A549 (cell line): Measurements from ENCODE around the gene TTLL1. TPM values are rescaled to one million over a fixed set of nuclear protein-coding genes. Genes with fewer than 3 reads are reported as not detected.

Source experiments
- ATAC-seq, 2 experiments: fragments of 200-7000 bp in 1 of 2; fragments of >200 bp in 1 of 2; cut with Nextera tagmentation in 1 of 2; cut with Tn5 transposase in 1 of 2; 3 replicates each; pipeline versions ENCODE4 v1.8.0 to v1.9.1; 2018 to 2020; ENCODE audit warnings: mild to moderate bottlenecking in 1 of 2, moderate library complexity in 1 of 2
- CTCF ChIA-PET: fragments of 300-600 bp; sonication (Branson Sonifier 250); formaldehyde crosslinking; extraction: SDS; loops from one replicate; lab custom pipeline; 2021; ENCODE audit warnings: antibody characterized with exemption, inconsistent platforms; lab: Yijun Ruan, JAX
- POLR2A ChIA-PET: fragments of 350-600 bp; formaldehyde crosslinking; extraction: SDS; loops from one replicate; lab custom pipeline; 2021; ENCODE audit warnings: antibody characterized with exemption, inconsistent platforms; lab: Yijun Ruan, JAX
- DNase-seq, 2 experiments: peaks; one replicate each; pipeline versions ENCODE4 v3.0.0 to v3.0.0-alpha.2; 2011 to 2016; ENCODE audit warnings: low read depth in 1 of 2, low spot score in 1 of 2
- FAIRE-seq: peaks from 2 replicates; lab custom pipeline; 2011; peaks lifted over from hg19 to GRCh38; lab: Jason Lieb, UNC
- H3K27ac ChIP-seq, 2 experiments: fragments of >200 bp; sonication (Bioruptor Twin); formaldehyde crosslinking; 3 replicates each; pipeline ENCODE4 v1.5.1; 2016 to 2017
- H3K4me1 ChIP-seq: fragments of >200 bp; sonication (Bioruptor Twin); formaldehyde crosslinking; 3 replicates; pipeline ENCODE4 v1.6.1; 2016
- H3K4me2 ChIP-seq: fragments of >200 bp; sonication (Bioruptor Twin); formaldehyde crosslinking; 3 replicates; pipeline ENCODE4 v1.6.1; 2016
- H3K4me3 ChIP-seq: fragments of >200 bp; sonication (Bioruptor Twin); formaldehyde crosslinking; 3 replicates; pipeline ENCODE4 v1.5.1; 2016
- H3K9me3 ChIP-seq: fragments of >200 bp; sonication (Bioruptor Twin); formaldehyde crosslinking; 3 replicates; pipeline ENCODE4 v1.6.1; 2016
- ATOH8 ChIP-seq: fragments of 250-450 bp; sonication (Bioruptor Pico); IDR thresholded peaks from 2 replicates; pipeline ENCODE4 v1.5.0; 2020; ENCODE audit warnings: low read depth, mild to moderate bottlenecking, moderate library complexity
- BCL3 ChIP-seq: fragments of >200 bp; sonication (Bioruptor Twin); formaldehyde crosslinking; IDR thresholded peaks from 3 replicates; pipeline ENCODE4 v1.6.1; 2016
- CHD2 ChIP-seq: fragments of 150-350 bp; IDR thresholded peaks from 2 replicates; pipeline ENCODE4 v1.6.1; 2014; ENCODE audit warnings: low read length; ENCODE audit not compliant: partially characterized antibody
- CTCF ChIP-seq: fragments of >200 bp; sonication (Bioruptor Twin); formaldehyde crosslinking; IDR thresholded peaks from 3 replicates; pipeline ENCODE4 v1.5.1; 2016
- E2F6 ChIP-seq: IDR thresholded peaks from 2 replicates; pipeline ENCODE4 v1.6.1; 2012; ENCODE audit warnings: low read depth, borderline replicate concordance
- EP300 ChIP-seq, 2 experiments: fragments of >200 bp; sonication (Bioruptor Twin); formaldehyde crosslinking; IDR thresholded peaks; 2 replicates in 1 of 2; 3 replicates in 1 of 2; pipeline ENCODE4 v1.6.1; 2016 to 2017
- HEYL ChIP-seq: fragments of 250-450 bp; sonication (Bioruptor Pico); IDR thresholded peaks from 2 replicates; pipeline ENCODE4 v1.8.0; 2021; ENCODE audit warnings: mild to moderate bottlenecking, moderate library complexity
- JUN ChIP-seq, 2 experiments: fragments of >200 bp; sonication (Bioruptor Twin); formaldehyde crosslinking; IDR thresholded peaks; 2 replicates in 1 of 2; 3 replicates in 1 of 2; pipeline ENCODE4 v1.6.1; 2016 to 2017
- MAFK ChIP-seq: fragments of 450-650 bp; IDR thresholded peaks from 2 replicates; pipeline ENCODE4 v1.6.1; 2014; ENCODE audit not compliant: partially characterized antibody
- MAX ChIP-seq: IDR thresholded peaks from 2 replicates; pipeline ENCODE4 v1.6.1; 2012
- MAZ ChIP-seq: fragments of 150-350 bp; IDR thresholded peaks from 2 replicates; pipeline ENCODE4 v1.6.1; 2014; ENCODE audit warnings: antibody characterized with exemption, low read depth, low read length, borderline replicate concordance
- MYC ChIP-seq: IDR thresholded peaks from 2 replicates; pipeline ENCODE4 v1.6.1; 2012; ENCODE audit warnings: mild to moderate bottlenecking, inconsistent platforms, low read length, improper control_type of control experiment, borderline replicate concordance
- PHF8 ChIP-seq: fragments of 200-600 bp; sonication (generic); IDR thresholded peaks from 2 replicates; pipeline ENCODE4 v1.6.1; 2016; ENCODE audit warnings: low read depth, mild to moderate bottlenecking, antibody characterized with exemption, moderate library complexity, borderline replicate concordance
- POLR2A ChIP-seq: IDR thresholded peaks from 2 replicates; pipeline ENCODE4 v1.6.1; 2012; ENCODE audit warnings: mild to moderate bottlenecking, low read length
- RAD21 ChIP-seq, 2 experiments: fragments of >200 bp in 1 of 2; sonication (Bioruptor Twin) in 1 of 2; formaldehyde crosslinking in 1 of 2; IDR thresholded peaks in 1 of 2; conservative IDR thresholded peaks in 1 of 2; 2 replicates in 1 of 2; 3 replicates in 1 of 2; pipeline ENCODE4 v1.6.1; 2012 to 2018; ENCODE audit warnings: inconsistent platforms in 1 of 2
- RARB ChIP-seq: fragments of 250-450 bp; sonication (Bioruptor Pico); IDR thresholded peaks from 2 replicates; pipeline ENCODE4 v1.8.0; 2021; ENCODE audit warnings: mild to moderate bottlenecking, moderate library complexity
- RCOR1 ChIP-seq: fragments of 150-350 bp; IDR thresholded peaks from 2 replicates; pipeline ENCODE4 v1.6.1; 2014; ENCODE audit warnings: antibody characterized with exemption, low read length, low read depth
- SMC3 ChIP-seq: fragments of >200 bp; sonication (Bioruptor Twin); formaldehyde crosslinking; IDR thresholded peaks from 3 replicates; pipeline ENCODE4 v1.6.1; 2018; ENCODE audit warnings: inconsistent platforms
- TP53 ChIP-seq: fragments of 250-450 bp; sonication (Bioruptor Pico); IDR thresholded peaks from 2 replicates; pipeline ENCODE4 v1.5.0; 2021; ENCODE audit warnings: mild to moderate bottlenecking, moderate library complexity
- USF2 ChIP-seq: fragments of 450-650 bp; IDR thresholded peaks from 2 replicates; pipeline ENCODE4 v1.6.1; 2014; ENCODE audit warnings: antibody characterized with exemption
- ZFP36 ChIP-seq: fragments of 450-650 bp; IDR thresholded peaks from 2 replicates; pipeline ENCODE4 v1.6.1; 2014; ENCODE audit warnings: borderline replicate concordance; ENCODE audit not compliant: partially characterized antibody
- ZNF302 ChIP-seq: fragments of 250-450 bp; sonication (Bioruptor Pico); IDR thresholded peaks from 2 replicates; pipeline ENCODE4 v1.9.0; 2021; ENCODE audit warnings: inconsistent platforms, mild to moderate bottlenecking, moderate library complexity
- whole genome bisulfite sequencing: methylation state at CpG from one replicate; pipeline ENCODE4 v1.1.6; 2017; ENCODE audit errors: missing lambda C conversion rate; 5-methylcytosine and 5-hydroxymethylcytosine counted together
- polyA minus RNA-seq: library from RNA; depleted of rRNA, polyadenylated mRNA; stranded (reverse); fragments of >200 nt; gene quantifications from 2 replicates; pipeline ENCODE4 v1.2.3, GENCODE V29; 2011; rRNA and poly(A)+ RNA removed
- polyA plus RNA-seq, 4 experiments: library from polyadenylated mRNA; depleted of rRNA in 3 of 4; stranded (reverse); fragments of >200 nt; fragmentation: RNase III in 1 of 4; extraction: RNeasy Plus Mini Kit Qiagen cat#74134 plus additional on column Dnase treatment in 1 of 4; gene quantifications; 2 replicates in 3 of 4; 3 replicates in 1 of 4; pipeline ENCODE4 v1.2.3, GENCODE V29; 2011 to 2017

Gene TTLL1
- polyA plus RNA-seq (2011; rRNA removed), result 5.0 and 5.8 TPM in 2 replicates
- 3.3 TPM in 2 replicates for polyA plus RNA-seq (2012; cell fraction: cytosol; rRNA removed)
- 1.6 and 2.6 TPM in 2 replicates for polyA plus RNA-seq (2012; cell fraction: nucleus; rRNA removed)
- 1.9 to 2.8 TPM (median 2.3 TPM) in 3 replicates for polyA plus RNA-seq (2017; fragmentation: RNase III; extraction: RNeasy Plus Mini Kit Qiagen cat#74134 plus additional on column Dnase treatment)
- polyA minus RNA-seq, result 2.7 and 4.8 TPM in 2 replicates

GRCh38 chr22:43088984-43089717, at the start of gene TTLL1:
TSS of gene TTLL1 (minus strand) at chr22:43089391. CDS start at chr22:43075586, 13,805 bp downstream.
- ChIA-PET CTCF (no interaction called here), POLR2A (interaction anchor here (0.5 kb wide), 1 partner anchor 77 kb away, joined by 3 read pairs; no protein-coding TSS in a partner anchor)
- Histone ChIP-seq H3K4me1 (peaks cover 8% of the 10 kb centered on the region), H3K4me3 (peak within 1 kb of the TSS; percentile 45), H3K9me3 (no peaks in the 10 kb centered on the region), H3K4me2 (peak within 1 kb of the TSS; percentile 74), H3K27ac (peak within 1 kb of the TSS; percentile 64 to 92)
- 5% methylated on average over 25 of the region's 64 CpGs for WGBS
- DNase-seq, result peak; percentile 84 to 86
- no peak for FAIRE-seq
- peak; percentile 96 to 97 for ATAC-seq
- TF ChIP-seq JUN (IDR thresholded peaks at IDR 0.05) (peak; percentile 8 to 54; a peak in 2 of 5 replicates), E2F6 (peak; percentile 70; the same call in 1 of the 2 replicates), ATOH8 (CRISPR knock-in tag) (no peak), PHF8 (peak; percentile 34; the same call in 1 of the 2 replicates), ZNF302 (CRISPR knock-in tag) (no peak), MAX (peak; percentile 51; the same call in 1 of the 2 replicates), MYC (no peak), ZFP36 (no peak), RAD21 (conservative IDR thresholded peaks at IDR 0.05 in 1 of 2, IDR thresholded peaks at IDR 0.05 in 1 of 2) (0 out of 5 replicates have a peak, but pooled peaks of 1 of the 2 experiments have one; percentile 22), BCL3 (no peak), POLR2A (peak; percentile 44; the same call in 1 of the 2 replicates), MAFK (no peak)

- no peaks in the 10 kb centered on the region for H3K9me3 ChIP-seq
- POLR2A ChIA-PET, result no interaction called here
- ATAC-seq (no peak), FAIRE-seq (no peak), DNase-seq (no peak)
- H3K4me1 ChIP-seq, result peaks cover 1% of the 10 kb centered on the region; the same call in 2 of the 3 replicates
- CTCF ChIA-PET, result interaction anchor here (0.6 to 1.9 kb wide), 3 partner anchors 9 to 54 kb away, joined by 3 to 7 read pairs (median 3); no protein-coding TSS in a partner anchor
- no peak for TF ChIP-seq TP53
- H3K27ac ChIP-seq, result no peak overlapping the region
- H3K4me2 ChIP-seq, result no peak overlapping the region
- WGBS, result 82% methylated on average over 7 of the region's 10 CpGs
- no peak overlapping the region for H3K4me3 ChIP-seq
Observed at GRCh38 chr22:43136801-43137200, 47.6 kb upstream of the TTLL1 start.

- no peak overlapping the region for H3K27ac ChIP-seq
- 66% methylated on average over 9 of the region's 9 CpGs for WGBS
- CTCF ChIA-PET, result interaction anchor here (0.6 to 1.9 kb wide), 3 partner anchors 9 to 53 kb away, joined by 3 to 7 read pairs (median 3); no protein-coding TSS in a partner anchor
- no peak for FAIRE-seq
- no peak overlapping the region for H3K4me2 ChIP-seq
- H3K4me1 ChIP-seq, result no peaks in the 10 kb centered on the region
- POLR2A ChIA-PET, result no interaction called here
- no peaks in the 10 kb centered on the region for H3K9me3 ChIP-seq
- H3K4me3 ChIP-seq, result no peak overlapping the region
- DNase-seq, result peak; percentile 25 to 65
- peak; percentile 80 to 94 for ATAC-seq
- TF ChIP-seq CTCF, result peak; percentile 47
- no peak for TF ChIP-seq PHF8
- no peak for TF ChIP-seq CHD2
- no peak for TF ChIP-seq MAZ
- TF ChIP-seq RARB (CRISPR knock-in tag), result no peak
- TF ChIP-seq MYC, result no peak
- TF ChIP-seq SMC3, result peak; percentile 34; the same call in 1 of the 3 replicates
- no peak for TF ChIP-seq USF2
- peak; percentile 25 to 38; a peak in 3 of 5 replicates for TF ChIP-seq RAD21 (conservative IDR thresholded peaks at IDR 0.05 in 1 of 2, IDR thresholded peaks at IDR 0.05 in 1 of 2)
- TF ChIP-seq HEYL (CRISPR knock-in tag), result no peak
- no peak for TF ChIP-seq EP300 (IDR thresholded peaks at IDR 0.05)
- TF ChIP-seq RCOR1, result no peak
Observed at GRCh38 chr22:43136255-43136654, 47.1 kb upstream of the TTLL1 start.
